Vagina (tissue), 2 donors: Measurements from ENCODE around the gene CNEP1R1. TPM values are rescaled to one million over a fixed set of nuclear protein-coding genes. Genes with fewer than 3 reads are reported as not detected.

Source experiments
- DNase-seq, 2 donors: peaks; one replicate each; pipeline ENCODE4 v3.0.0-alpha.2; 2017; ENCODE audit errors: extremely low spot score in 2 of 2
- H3K27ac ChIP-seq: fragments of 200-600 bp; sonication (generic); one replicate; pipeline ENCODE4 v1.5.1; 2019
- H3K27me3 ChIP-seq: fragments of 200-600 bp; sonication (generic); one replicate; pipeline ENCODE4 v1.5.1; 2019
- H3K36me3 ChIP-seq, 2 donors: fragments of 200-600 bp; sonication (generic); one replicate each; pipeline ENCODE4 v1.5.1; 2017 to 2019
- H3K4me1 ChIP-seq: fragments of 200-600 bp; sonication (generic); one replicate; pipeline ENCODE4 v1.5.1; 2019
- H3K4me3 ChIP-seq, 2 donors: fragments of 200-600 bp; sonication (generic); 1 replicate in 1 of 2; 2 replicates in 1 of 2; pipeline ENCODE4 v1.5.1; 2016 to 2019
- H3K9me3 ChIP-seq: fragments of 200-600 bp; sonication (generic); one replicate; pipeline ENCODE4 v1.5.1; 2019
- POLR2A ChIP-seq, 2 donors: fragments of 450-650 bp; IDR thresholded peaks; one replicate each; pipeline ENCODE4 v1.6.1; 2017; ENCODE audit warnings: antibody characterized with exemption in 2 of 2, mild to moderate bottlenecking in 2 of 2, moderate library complexity in 2 of 2
- POLR2AphosphoS5 ChIP-seq, 2 donors: sonication (generic); formaldehyde crosslinking; IDR thresholded peaks; one replicate each; pipeline ENCODE4 v1.9.0; 2017; ENCODE audit warnings: antibody characterized with exemption in 2 of 2, mild to moderate bottlenecking in 2 of 2, low read depth in 1 of 2; ENCODE audit not compliant: insufficient read depth in 1 of 2
- intact Hi-C: fragments of 100-400 bp; cut with DNase I; formaldehyde crosslinking; loops from one replicate; pipeline ENCODE4 v1.15.1; 2023
- small RNA-seq: library from RNA; depleted of rRNA; stranded (forward); fragments of <200 nt; gene quantifications from one replicate; pipeline ENCODE3, GENCODE V24; 2016
- total RNA-seq: library from RNA; depleted of rRNA; stranded (reverse); fragments of >200 nt; gene quantifications from one replicate; pipeline ENCODE4 v1.2.3, GENCODE V29; 2016
- TF ChIP-seq, protein P1 (sequence below), 3 experiments: fragments of 450-650 bp in 2 of 3; fragments of 200-600 bp in 1 of 3; sonication (generic) in 1 of 3; IDR thresholded peaks; one replicate each; pipeline ENCODE4 v1.5.1; 2017 to 2019; ENCODE audit warnings: antibody characterized with exemption in 3 of 3, mild to moderate bottlenecking in 2 of 3, moderate library complexity in 2 of 3

CNEP1R1 gene
- total RNA-seq, 1 donor from 2014 or later, result 20.4 TPM

DNA sequence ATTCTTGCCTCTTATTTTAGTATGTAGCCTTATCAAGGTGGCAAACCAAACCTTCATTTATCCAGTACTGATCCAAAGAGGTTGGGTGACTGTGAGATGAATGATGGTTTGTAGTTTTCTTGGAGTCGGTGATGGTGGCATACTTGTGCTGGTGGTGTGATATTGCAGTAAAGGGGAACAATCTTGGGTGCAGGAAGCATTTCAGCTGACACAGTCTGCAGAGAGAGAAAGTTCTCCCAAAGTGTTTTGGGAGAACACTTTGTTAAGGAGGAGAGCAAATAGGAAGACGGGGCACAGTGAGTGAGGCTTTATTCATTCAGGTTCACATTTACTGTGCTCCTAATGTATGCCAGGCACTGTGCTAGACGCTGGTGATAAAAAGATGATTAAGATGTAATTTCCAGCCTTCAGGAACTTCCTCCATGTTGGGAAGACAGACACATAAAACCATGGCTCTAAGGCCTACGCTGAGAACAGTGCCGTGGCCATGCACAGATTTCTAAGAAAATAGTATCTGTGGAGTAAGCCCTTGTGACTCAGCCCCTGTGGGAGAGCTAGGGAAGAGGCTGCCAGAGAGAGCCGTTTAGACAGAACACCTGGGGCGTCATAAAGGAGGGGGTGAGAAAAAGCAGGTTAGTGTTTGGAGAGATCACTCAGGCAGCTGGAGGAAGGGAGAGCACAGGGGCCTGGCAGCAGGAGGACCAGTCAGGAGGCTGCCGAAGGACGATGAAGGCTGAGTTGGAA is 54.5 kb downstream of the CNEP1R1 start:
- Histone ChIP-seq H3K36me3 (peaks cover 0 to 9% of the 10 kb centered on the region in 2 donors), H3K27me3 (no peaks in the 10 kb centered on the region), H3K4me1 (no peaks in the 10 kb centered on the region), H3K4me3 (no peak overlapping the region), H3K27ac (no peak overlapping the region), H3K9me3 (no peaks in the 10 kb centered on the region)
- no peak for DNase-seq
- TF ChIP-seq, protein P1, sequence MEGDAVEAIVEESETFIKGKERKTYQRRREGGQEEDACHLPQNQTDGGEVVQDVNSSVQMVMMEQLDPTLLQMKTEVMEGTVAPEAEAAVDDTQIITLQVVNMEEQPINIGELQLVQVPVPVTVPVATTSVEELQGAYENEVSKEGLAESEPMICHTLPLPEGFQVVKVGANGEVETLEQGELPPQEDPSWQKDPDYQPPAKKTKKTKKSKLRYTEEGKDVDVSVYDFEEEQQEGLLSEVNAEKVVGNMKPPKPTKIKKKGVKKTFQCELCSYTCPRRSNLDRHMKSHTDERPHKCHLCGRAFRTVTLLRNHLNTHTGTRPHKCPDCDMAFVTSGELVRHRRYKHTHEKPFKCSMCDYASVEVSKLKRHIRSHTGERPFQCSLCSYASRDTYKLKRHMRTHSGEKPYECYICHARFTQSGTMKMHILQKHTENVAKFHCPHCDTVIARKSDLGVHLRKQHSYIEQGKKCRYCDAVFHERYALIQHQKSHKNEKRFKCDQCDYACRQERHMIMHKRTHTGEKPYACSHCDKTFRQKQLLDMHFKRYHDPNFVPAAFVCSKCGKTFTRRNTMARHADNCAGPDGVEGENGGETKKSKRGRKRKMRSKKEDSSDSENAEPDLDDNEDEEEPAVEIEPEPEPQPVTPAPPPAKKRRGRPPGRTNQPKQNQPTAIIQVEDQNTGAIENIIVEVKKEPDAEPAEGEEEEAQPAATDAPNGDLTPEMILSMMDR (IDR thresholded peaks at IDR 0.05), result no peak
- TF ChIP-seq POLR2A (IDR thresholded peaks at IDR 0.05), result no peak
- no peak for TF ChIP-seq POLR2AphosphoS5 (IDR thresholded peaks at IDR 0.05; ENCODE audit: insufficient read depth in 1 of 2, low read depth in 1 of 2)
- intact Hi-C loops, result no loop called here

DNA sequence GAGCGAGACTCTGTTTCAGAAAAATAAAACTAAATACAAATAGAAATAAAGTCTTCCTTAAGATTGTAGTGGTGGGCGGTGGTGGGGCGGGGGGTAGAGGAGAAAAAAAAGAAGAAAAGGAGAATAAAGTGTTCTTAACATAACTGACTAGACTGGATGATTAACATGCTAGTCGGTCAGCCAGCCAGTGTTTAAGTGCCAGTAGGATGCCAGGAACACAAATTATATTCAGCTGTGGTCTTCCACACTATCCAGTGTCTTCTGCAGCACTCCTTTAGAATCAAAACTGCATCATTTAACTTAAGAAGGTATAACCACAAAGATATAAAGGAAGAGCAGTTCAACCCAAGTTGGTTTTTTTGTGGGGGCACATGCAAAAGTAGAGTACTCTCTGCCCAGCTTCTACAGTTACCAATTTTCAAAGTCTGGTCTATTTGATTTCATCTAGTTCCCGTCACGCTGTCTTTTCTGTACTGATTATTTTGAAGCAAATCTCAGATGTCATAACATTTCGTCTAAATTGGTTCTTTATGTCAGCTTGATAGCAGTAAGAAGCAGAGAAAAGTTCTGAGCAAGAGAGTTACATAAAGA is 56.5 kb downstream of the CNEP1R1 start:
- Histone ChIP-seq H3K4me1 (no peaks in the 10 kb centered on the region), H3K27me3 (no peaks in the 10 kb centered on the region), H3K4me3 (no peak overlapping the region), H3K36me3 (peaks cover 0 to 28% of the 10 kb centered on the region in 2 donors), H3K9me3 (no peaks in the 10 kb centered on the region), H3K27ac (no peak overlapping the region)
- no peak for DNase-seq
- intact Hi-C loops, result no loop called here
- TF ChIP-seq, protein P1 (IDR thresholded peaks at IDR 0.05), result no peak
- TF ChIP-seq POLR2A (IDR thresholded peaks at IDR 0.05), result no peak
- no peak for TF ChIP-seq POLR2AphosphoS5 (IDR thresholded peaks at IDR 0.05; ENCODE audit: insufficient read depth in 1 of 2, low read depth in 1 of 2)

- H3K4me1 ChIP-seq, result no peaks in the 10 kb centered on the region
- no peak overlapping the region for H3K4me3 ChIP-seq
- no peaks in the 10 kb centered on the region for H3K27me3 ChIP-seq
- no peak overlapping the region for H3K27ac ChIP-seq
- peaks cover 0 to 34% of the 10 kb centered on the region in 2 donors for H3K36me3 ChIP-seq
- no peaks in the 10 kb centered on the region for H3K9me3 ChIP-seq
- intact Hi-C loops, result no loop called here
- TF ChIP-seq, protein P1 (IDR thresholded peaks at IDR 0.05), result no peak
- DNase-seq, result no peak
Measured at GRCh38 chr16:50083996-50084395, 59.0 kb downstream of the CNEP1R1 start.

DNA sequence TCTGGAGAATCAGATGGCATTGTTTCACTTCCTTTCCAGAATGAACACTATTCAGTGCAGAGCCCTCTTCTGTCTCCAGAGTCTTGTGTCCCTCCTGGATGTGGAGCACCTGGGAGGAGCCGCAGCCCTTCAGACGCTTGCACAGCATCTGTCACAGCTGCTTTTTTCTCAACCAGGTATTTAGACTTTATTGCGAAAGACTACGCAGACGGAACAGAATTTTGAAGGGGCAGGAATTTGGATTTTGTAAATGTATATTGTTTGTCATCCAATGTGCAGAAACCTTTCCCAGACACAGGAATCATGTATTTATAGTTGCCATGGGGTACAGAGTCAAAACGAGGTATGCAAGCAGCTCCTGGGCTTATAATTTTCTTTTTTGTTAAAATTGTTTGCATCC is 61.2 kb downstream of the CNEP1R1 start:
- intact Hi-C loops, result no loop called here
- peaks cover 0 to 42% of the 10 kb centered on the region in 2 donors for H3K36me3 ChIP-seq

More for the DNA sequence above, 61.2 kb downstream of the CNEP1R1 start:
- H3K4me1 ChIP-seq, result no peaks in the 10 kb centered on the region
- no peaks in the 10 kb centered on the region for H3K9me3 ChIP-seq
- no peak for DNase-seq
- no peaks in the 10 kb centered on the region for H3K27me3 ChIP-seq
- no peak overlapping the region for H3K27ac ChIP-seq
- H3K4me3 ChIP-seq, result no peak overlapping the region
- TF ChIP-seq, protein P1 (IDR thresholded peaks at IDR 0.05), result no peak
- TF ChIP-seq POLR2AphosphoS5 (IDR thresholded peaks at IDR 0.05; ENCODE audit: insufficient read depth in 1 of 2, low read depth in 1 of 2) (no peak), POLR2A (IDR thresholded peaks at IDR 0.05) (no peak)

Small RNAs within 50 kb of the gene (small RNA-seq; reads per million reads assigned to genes)
- gene RF00017, result not detected

Other genes with a start within 250 kb of the CNEP1R1 start
- 10.3 TPM for gene ZNF423, start 169.1 kb upstream of the CNEP1R1 start, total RNA-seq
- gene HEATR3, start 40.7 kb downstream of the CNEP1R1 start, total RNA-seq, result 16.5 TPM
- 14.0 TPM for gene TENT4B, start 128.1 kb downstream of the CNEP1R1 start, total RNA-seq
- 18.9 TPM for gene ADCY7, start 241.3 kb downstream of the CNEP1R1 start, total RNA-seq